Activated CD8-positive, alpha-beta memory T cell treated with anti-CD3 and anti-CD28 coated beads, Interleukin-2, amount 50 U/mL, for 24 hours (primary cell): Measurements from ENCODE around the gene TIGIT.

Source experiments
- DNase-seq: peaks from one replicate; pipeline ENCODE4 v3.0.0-alpha.2; 2020; ENCODE audit errors: extremely low read depth

TIGIT gene

DNA sequence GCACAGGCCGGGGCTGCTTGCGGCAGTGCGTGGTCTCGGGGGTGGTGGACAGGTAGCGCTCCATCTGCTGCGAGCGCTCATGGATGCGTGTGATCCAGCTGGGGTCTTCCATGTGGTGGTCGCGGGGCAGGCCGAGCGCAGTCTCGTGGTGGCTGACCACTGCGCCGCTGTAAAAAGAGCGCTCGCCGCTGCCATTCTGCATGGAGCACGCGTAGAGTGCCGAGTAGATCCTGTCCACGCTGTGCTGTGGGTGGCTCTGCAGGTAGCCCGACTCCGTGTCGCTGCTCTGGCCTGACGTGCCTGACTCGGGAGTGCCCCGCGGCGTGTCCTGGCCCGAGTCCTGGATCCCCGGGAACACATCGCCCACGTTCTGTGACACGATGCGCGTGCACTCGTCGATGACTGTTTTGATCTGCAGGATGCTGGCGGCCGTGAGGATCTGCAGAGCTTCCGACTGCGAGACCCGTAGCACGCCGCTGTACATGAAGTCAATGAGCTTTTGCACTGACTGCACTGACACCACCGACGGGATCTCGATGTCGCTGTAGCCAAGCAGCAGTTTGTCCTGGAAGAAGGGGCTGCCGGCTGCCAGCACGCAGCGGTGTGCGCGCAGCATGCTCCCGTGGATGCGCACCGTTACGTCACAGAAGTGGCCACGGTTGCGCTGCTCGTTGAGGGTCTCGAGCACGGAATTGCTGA is 57.4 kb downstream of the TIGIT start:
- DNase-seq = no peak

DNA sequence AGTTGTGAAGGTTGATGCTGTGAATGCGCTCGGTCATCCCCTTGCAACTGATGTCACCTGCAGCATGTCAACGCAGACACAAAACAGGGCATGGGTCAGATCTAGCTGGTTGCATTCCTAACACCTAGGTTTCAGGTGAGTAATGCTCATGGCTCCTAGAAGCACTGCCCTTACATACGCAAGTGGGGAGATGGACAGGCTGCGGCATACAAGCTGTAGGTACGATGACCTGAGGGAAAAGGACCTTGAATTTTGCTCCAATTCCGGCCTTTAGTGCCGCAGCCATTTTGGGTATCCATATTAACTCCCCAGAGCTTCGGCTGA is 58.0 kb downstream of the TIGIT start:
- DNase-seq = no peak

DNA sequence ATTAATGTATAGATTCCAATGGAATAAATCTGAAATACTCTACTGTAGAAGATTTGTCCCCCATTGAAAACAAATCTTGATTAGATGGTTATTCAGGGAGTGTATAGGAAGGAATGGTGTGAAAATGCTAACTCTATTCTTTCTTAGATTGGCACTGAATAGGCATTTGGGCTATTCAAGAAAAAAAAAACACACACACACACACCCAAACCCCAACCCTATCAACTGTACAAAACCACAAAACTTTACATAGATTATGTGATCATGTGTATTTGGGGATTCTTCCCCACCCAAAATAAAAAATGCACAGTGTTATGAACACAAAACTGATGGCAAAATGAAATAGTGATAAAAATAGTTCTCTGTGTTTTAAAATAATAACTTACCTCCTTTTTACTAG is 61.8 kb downstream of the TIGIT start:
- DNase-seq = no peak

DNA sequence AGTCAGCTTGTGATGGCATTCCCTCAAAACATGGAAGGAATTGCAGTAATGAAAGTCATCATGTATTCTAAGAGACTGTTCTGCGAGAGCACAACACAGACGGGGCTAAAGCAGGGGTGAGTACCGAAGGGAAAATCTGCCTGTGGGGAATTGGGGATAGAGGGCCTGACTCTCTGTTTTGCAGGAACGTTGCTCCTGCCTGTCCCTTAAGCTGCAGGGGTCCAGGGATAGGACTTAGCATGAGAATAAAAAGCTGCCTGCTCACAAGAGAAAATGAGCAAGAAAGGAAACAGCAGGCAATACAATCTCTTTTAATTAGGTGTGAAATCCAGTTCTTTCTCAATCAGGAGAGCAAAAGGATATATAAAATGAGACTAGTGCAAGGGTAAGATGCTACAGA is 62.2 kb downstream of the TIGIT start:
- no peak for DNase-seq

- DNase-seq = no peak
These were observed 62.7 kb downstream of the TIGIT start for GRCh38 chr3:114356525-114356924.
